Mesenchymal stem cell (in vitro differentiated cells and primary cell): ENCODE data around the gene POLDIP3.
"Not testable (repeated sequence)": the region's sequence is repeated elsewhere in the genome, so short reads cannot be mapped to it uniquely, and the experiment has no call there.

Source experiments
- DNase-seq: peaks from one replicate; pipeline ENCODE4 v3.0.0-alpha.2; 2013
- H2AFZ ChIP-seq: one replicate; pipeline ENCODE4 v1.6.1; 2013; ENCODE audit warnings: low read depth, mild to moderate bottlenecking, control low read depth, inconsistent platforms, low read length, moderate library complexity
- H2AK5ac ChIP-seq: 2 replicates; pipeline ENCODE4 v1.6.1; 2013; ENCODE audit warnings: low read length, moderate library complexity, mild to moderate bottlenecking, inconsistent platforms; ENCODE audit not compliant: severe bottlenecking
- H2BK120ac ChIP-seq: one replicate; pipeline ENCODE4 v1.6.1; 2013; ENCODE audit warnings: low read depth, mild to moderate bottlenecking, inconsistent platforms, low read length, moderate library complexity
- H2BK12ac ChIP-seq, 2 experiments: one replicate each; pipeline ENCODE4 v1.6.1; 2013; ENCODE audit warnings: inconsistent platforms in 2 of 2, low read length in 2 of 2, mild to moderate bottlenecking in 2 of 2, moderate library complexity in 2 of 2, control low read depth in 1 of 2
- H2BK15ac ChIP-seq: one replicate; pipeline ENCODE4 v1.6.1; 2013; ENCODE audit warnings: mild to moderate bottlenecking, low read depth, inconsistent platforms; ENCODE audit not compliant: poor library complexity, severe bottlenecking
- H2BK5ac ChIP-seq: 2 replicates; pipeline ENCODE4 v1.6.1; 2013; ENCODE audit warnings: low read depth, mild to moderate bottlenecking, low read length, control low read depth, inconsistent platforms; ENCODE audit not compliant: poor library complexity, severe bottlenecking
- H3K14ac ChIP-seq, 2 experiments: one replicate each; pipeline ENCODE4 v1.6.1; 2013; ENCODE audit warnings: inconsistent platforms in 2 of 2, low read length in 2 of 2, control low read depth in 1 of 2, mild to moderate bottlenecking in 1 of 2, moderate library complexity in 1 of 2
- H3K18ac ChIP-seq, 2 experiments: one replicate each; pipeline ENCODE4 v1.6.1; 2013; ENCODE audit warnings: inconsistent platforms in 2 of 2, low read length in 2 of 2, control low read depth in 1 of 2, low read depth in 1 of 2, mild to moderate bottlenecking in 1 of 2
- H3K23ac ChIP-seq, 2 experiments: one replicate each; pipeline ENCODE4 v1.6.1; 2013; ENCODE audit warnings: inconsistent platforms in 2 of 2, low read length in 2 of 2, mild to moderate bottlenecking in 2 of 2, moderate library complexity in 2 of 2, control low read depth in 1 of 2
- H3K27ac ChIP-seq: 2 replicates; pipeline ENCODE4 v1.5.1; 2013; ENCODE audit warnings: mild to moderate bottlenecking, moderate library complexity, low read length, control low read depth, inconsistent platforms; ENCODE audit not compliant: poor library complexity, severe bottlenecking
- H3K27me3 ChIP-seq, 2 experiments: 2 replicates each; pipeline versions ENCODE4 v1.6.1 to v1.7.0; 2013; ENCODE audit warnings: low read length in 2 of 2, mild to moderate bottlenecking in 2 of 2, moderate library complexity in 2 of 2, control low read depth in 1 of 2, inconsistent platforms in 1 of 2; ENCODE audit not compliant: control insufficient read depth in 1 of 2, insufficient read depth in 1 of 2
- H3K36me3 ChIP-seq, 2 experiments: 2 replicates each; pipeline versions ENCODE4 v1.6.1 to v1.7.0; 2013; ENCODE audit warnings: low read length in 2 of 2, control low read depth in 1 of 2, inconsistent platforms in 1 of 2, low read depth in 1 of 2, mild to moderate bottlenecking in 1 of 2; ENCODE audit not compliant: insufficient read depth in 2 of 2, control insufficient read depth in 1 of 2
- H3K4ac ChIP-seq, 2 experiments: one replicate each; pipeline ENCODE4 v1.6.1; 2013; ENCODE audit warnings: inconsistent platforms in 2 of 2, low read length in 2 of 2, mild to moderate bottlenecking in 2 of 2, moderate library complexity in 2 of 2, control low read depth in 1 of 2, low read depth in 1 of 2
- H3K4me1 ChIP-seq: 2 replicates; pipeline ENCODE4 v1.6.1; 2013; ENCODE audit warnings: low read depth, low read length, control low read depth; ENCODE audit not compliant: control insufficient read depth, insufficient read depth
- H3K4me2 ChIP-seq: 2 replicates; pipeline ENCODE4 v1.6.1; 2013; ENCODE audit warnings: low read length, mild to moderate bottlenecking, inconsistent platforms; ENCODE audit not compliant: poor library complexity, severe bottlenecking
- H3K4me3 ChIP-seq, 2 experiments: 2 replicates each; pipeline versions ENCODE4 v1.5.1 to v1.7.0; 2013; ENCODE audit warnings: low read length in 2 of 2, mild to moderate bottlenecking in 2 of 2, control low read depth in 1 of 2, low read depth in 1 of 2; ENCODE audit not compliant: insufficient read depth in 1 of 2
- H3K79me1 ChIP-seq: replicated peaks from 2 replicates; pipeline ENCODE4 v1.6.1; 2013; ENCODE audit warnings: mild to moderate bottlenecking, control low read depth, low read length, inconsistent platforms; ENCODE audit not compliant: poor library complexity, severe bottlenecking
- H3K9ac ChIP-seq: 2 replicates; pipeline ENCODE4 v1.7.0; 2013; ENCODE audit warnings: mild to moderate bottlenecking, low read length, moderate library complexity
- H3K9me3 ChIP-seq: 2 replicates; pipeline ENCODE4 v1.7.0; 2013; ENCODE audit warnings: mild to moderate bottlenecking, low read length; ENCODE audit not compliant: control insufficient read depth
- H4K8ac ChIP-seq: one replicate; pipeline ENCODE4 v1.6.1; 2013; ENCODE audit warnings: inconsistent platforms, mild to moderate bottlenecking, low read length, moderate library complexity
- H4K91ac ChIP-seq: one replicate; pipeline ENCODE4 v1.6.1; 2013; ENCODE audit warnings: mild to moderate bottlenecking, low read length, inconsistent platforms
- WGBS: methylation state at CpG from one replicate; pipeline ENCODE4 v1.1.7; 2013; ENCODE audit warnings: mixed read lengths; 5-methylcytosine and 5-hydroxymethylcytosine counted together

POLDIP3 gene

GRCh38 chr22:42617155-42617983 lies 2.7 kb upstream of the POLDIP3 start:
- H3K4me2 ChIP-seq = no peak overlapping the region
- no peak overlapping the region for H2BK15ac ChIP-seq
- H3K36me3 ChIP-seq = peaks cover 18 to 26% of the 10 kb centered on the region in 2 experiments
- H3K9me3 ChIP-seq = no peaks in the 10 kb centered on the region
- no peak overlapping the region for H3K23ac ChIP-seq
- DNase-seq = no peak
- no peak overlapping the region for H2BK120ac ChIP-seq
- H3K27ac ChIP-seq = no peak overlapping the region
- H2BK12ac ChIP-seq = no peak overlapping the region
- WGBS = 75% methylated on average over 20 of the region's 20 CpGs
- H3K14ac ChIP-seq = no peak overlapping the region
- no peak overlapping the region for H4K91ac ChIP-seq
- no peak overlapping the region for H2BK5ac ChIP-seq
- H3K9ac ChIP-seq = peak overlapping the region; percentile 43
- H3K4ac ChIP-seq = no peak overlapping the region
- no peak overlapping the region for H2AFZ ChIP-seq
- no peak overlapping the region for H4K8ac ChIP-seq
- H3K27me3 ChIP-seq = no peaks in the 10 kb centered on the region
- no peak overlapping the region for H3K4me3 ChIP-seq
- no peak overlapping the region for H2AK5ac ChIP-seq
- peaks cover 10% of the 10 kb centered on the region for H3K79me1 ChIP-seq
- peaks cover 47% of the 10 kb centered on the region for H3K4me1 ChIP-seq
- H3K18ac ChIP-seq = no peak overlapping the region

- H2AFZ ChIP-seq = not testable (repeated sequence)
- WGBS = 75% methylated on average over 13 of the region's 13 CpGs
- peak overlapping the region; percentile 94 for H3K9ac ChIP-seq
Measured at GRCh38 chr22:42615860-42616175, 1.1 kb upstream of the POLDIP3 start.

GRCh38 chr22:42615092-42615859 lies 593 bp upstream of the POLDIP3 start:
- Histone ChIP-seq H3K4me2 (peak overlapping the region; percentile 45), H3K18ac (peak overlapping the region in 1 of 2 experiments; percentile 37), H3K9ac (peak overlapping the region; percentile 94), H2BK15ac (no peak overlapping the region), H3K14ac (no peak overlapping the region), H3K27ac (peak overlapping the region; percentile 99), H3K4me1 (peaks cover 39% of the 10 kb centered on the region), H2AK5ac (no peak overlapping the region), H3K79me1 (peaks cover 10% of the 10 kb centered on the region), H3K4ac (no peak overlapping the region), H3K27me3 (no peaks in the 10 kb centered on the region), H3K23ac (no peak overlapping the region), H3K4me3 (peak overlapping the region in 1 of 2 experiments; percentile 83), H2BK120ac (no peak overlapping the region), H4K8ac (no peak overlapping the region), H2AFZ (no peak overlapping the region), H3K36me3 (peaks cover 25 to 26% of the 10 kb centered on the region in 2 experiments), H2BK12ac (no peak overlapping the region), H4K91ac (no peak overlapping the region), H2BK5ac (no peak overlapping the region), H3K9me3 (no peaks in the 10 kb centered on the region)
- peak; percentile 100 for DNase-seq
- WGBS = 5% methylated on average over 34 of the region's 35 CpGs

More at GRCh38 chr22:42615860-42616175, 1.1 kb upstream of the POLDIP3 start:
- H2BK12ac ChIP-seq, H3K14ac ChIP-seq, H3K79me1 ChIP-seq, H3K4ac ChIP-seq, H4K91ac ChIP-seq, H3K9me3 ChIP-seq, H2BK5ac ChIP-seq, H2BK15ac ChIP-seq, H3K18ac ChIP-seq, H4K8ac ChIP-seq, H2BK120ac ChIP-seq, H3K27me3 ChIP-seq, DNase-seq, H3K23ac ChIP-seq: not testable (repeated sequence)
- peak overlapping the region; percentile 44 for H2AK5ac ChIP-seq
- H3K4me3 ChIP-seq = peak overlapping the region in 1 of 2 experiments; percentile 83
- H3K27ac ChIP-seq = peak overlapping the region; percentile 99
- H3K4me1 ChIP-seq = peaks cover 38% of the 10 kb centered on the region
- H3K4me2 ChIP-seq = peak overlapping the region; percentile 31
- H3K36me3 ChIP-seq = peaks cover 23 to 26% of the 10 kb centered on the region in 2 experiments

- peak overlapping the region; percentile 82 to 83 for H3K4me3 ChIP-seq
- peak overlapping the region; percentile 94 for H3K9ac ChIP-seq
- H3K4ac ChIP-seq = peak overlapping the region; percentile 51 to 94
- 3% methylated on average over 8 of the region's 10 CpGs for WGBS
- H3K9me3 ChIP-seq = no peaks in the 10 kb centered on the region
- peak overlapping the region; percentile 95 for H3K27ac ChIP-seq
- peak overlapping the region; percentile 25 to 97 for H3K18ac ChIP-seq
- H2BK15ac ChIP-seq = no peak overlapping the region
- peak overlapping the region; percentile 94 for H2BK120ac ChIP-seq
- H3K79me1 ChIP-seq = peaks cover 2% of the 10 kb centered on the region
- peaks cover 33% of the 10 kb centered on the region for H3K4me1 ChIP-seq
- peak overlapping the region; percentile 87 for H2BK5ac ChIP-seq
- H3K36me3 ChIP-seq = peaks cover 12 to 14% of the 10 kb centered on the region in 2 experiments
- DNase-seq = peak; percentile 66
- peak overlapping the region; percentile 57 for H4K8ac ChIP-seq
- no peaks in the 10 kb centered on the region for H3K27me3 ChIP-seq
- H2AFZ ChIP-seq = no peak overlapping the region
- peak overlapping the region; percentile 63 for H2AK5ac ChIP-seq
- no peak overlapping the region for H2BK12ac ChIP-seq
- no peak overlapping the region for H4K91ac ChIP-seq
- no peak overlapping the region for H3K23ac ChIP-seq
- peak overlapping the region; percentile 63 to 72 for H3K14ac ChIP-seq
- peak overlapping the region; percentile 85 for H3K4me2 ChIP-seq
Measured at GRCh38 chr22:42613872-42614301, 796 bp downstream of the POLDIP3 start.
